GM23338 (cell line): ENCODE results near the gene S100A12. TPM values are rescaled to one million over a fixed set of nuclear protein-coding genes. Genes with fewer than 3 reads are reported as not detected.

Experiments used
- ATAC-seq: fragments of 200-7000 bp; cut with Tn5 transposase; 3 replicates; pipeline ENCODE4 v1.9.1; 2020
- DNase-seq: peaks from one replicate; pipeline ENCODE4 v3.0.0-alpha.2; 2015; ENCODE audit warnings: low spot score
- H2AFZ ChIP-seq: fragments of 200-600 bp; sonication (generic); 2 replicates; pipeline ENCODE4 v1.8.0; 2016; ENCODE audit warnings: antibody characterized with exemption, mild to moderate bottlenecking, moderate library complexity
- H3F3A ChIP-seq: fragments of 200-600 bp; sonication (generic); replicated peaks from 2 replicates; pipeline ENCODE4 v1.8.0; 2017; ENCODE audit warnings: antibody characterized with exemption, mixed run types, low read depth
- H3K27ac ChIP-seq: fragments of 200-600 bp; sonication (generic); 2 replicates; pipeline ENCODE4 v1.6.1; 2016; ENCODE audit warnings: low read depth
- H3K27me3 ChIP-seq: fragments of 200-600 bp; sonication (generic); 2 replicates; pipeline ENCODE4 v1.8.0; 2016; ENCODE audit warnings: mild to moderate bottlenecking, mixed run types, moderate library complexity; ENCODE audit not compliant: insufficient read depth
- H3K36me3 ChIP-seq: fragments of 200-600 bp; sonication (generic); 2 replicates; pipeline ENCODE4 v1.8.0; 2016; ENCODE audit warnings: mild to moderate bottlenecking; ENCODE audit not compliant: insufficient read depth
- H3K4me1 ChIP-seq: fragments of 200-600 bp; sonication (generic); 2 replicates; pipeline ENCODE4 v1.8.0; 2016; ENCODE audit warnings: mild to moderate bottlenecking, moderate library complexity; ENCODE audit not compliant: insufficient read depth
- H3K4me2 ChIP-seq: fragments of 200-600 bp; sonication (generic); 2 replicates; pipeline ENCODE4 v1.7.1; 2017; ENCODE audit warnings: mixed run types
- H3K4me3 ChIP-seq: fragments of 200-600 bp; sonication (generic); 2 replicates; pipeline ENCODE4 v1.6.1; 2016; ENCODE audit warnings: mixed run types
- H3K79me2 ChIP-seq: fragments of 200-600 bp; sonication (generic); replicated peaks from 2 replicates; pipeline ENCODE4 v1.8.0; 2017; ENCODE audit warnings: mild to moderate bottlenecking; ENCODE audit not compliant: insufficient read depth
- H3K9me2 ChIP-seq: fragments of 200-600 bp; sonication (generic); 2 replicates; pipeline ENCODE4 v1.8.0; 2017; ENCODE audit not compliant: insufficient read depth
- H4K20me1 ChIP-seq: fragments of 200-600 bp; sonication (generic); replicated peaks from 2 replicates; pipeline ENCODE4 v1.8.0; 2017; ENCODE audit warnings: mild to moderate bottlenecking; ENCODE audit not compliant: insufficient read depth
- H3K27ac Mint-ChIP-seq: 2 replicates; pipeline ENCODE4 v1.8.0; 2020; ENCODE audit warnings: inconsistent platforms, mild to moderate bottlenecking, moderate library complexity, mixed read lengths
- H3K27me3 Mint-ChIP-seq: 3 replicates; pipeline ENCODE4 v1.8.0; 2022; ENCODE audit warnings: low read depth, mild to moderate bottlenecking, moderate library complexity, mixed read lengths, inconsistent platforms; ENCODE audit not compliant: insufficient read depth, poor library complexity
- H3K36me3 Mint-ChIP-seq: 3 replicates; pipeline ENCODE4 v1.8.0; 2021; ENCODE audit warnings: low read depth, mild to moderate bottlenecking, inconsistent platforms, moderate library complexity, mixed read lengths
- H3K4me1 Mint-ChIP-seq: 3 replicates; pipeline ENCODE4 v1.8.0; 2020; ENCODE audit warnings: mild to moderate bottlenecking, inconsistent platforms, mixed read lengths
- H3K4me3 Mint-ChIP-seq: 3 replicates; pipeline ENCODE4 v1.8.0; 2021; ENCODE audit warnings: moderate library complexity, mild to moderate bottlenecking, inconsistent platforms, mixed read lengths
- H3K9me3 Mint-ChIP-seq: 3 replicates; pipeline ENCODE4 v1.8.0; 2020; ENCODE audit warnings: moderate library complexity, mild to moderate bottlenecking, inconsistent platforms, mixed read lengths
- CREB1 ChIP-seq: fragments of 250-450 bp; sonication (Bioruptor Pico); IDR thresholded peaks from 2 replicates; pipeline ENCODE4 v1.5.0; 2020; ENCODE audit warnings: low read depth, mild to moderate bottlenecking, moderate library complexity
- EZH2 ChIP-seq: fragments of 200-600 bp; sonication (generic); IDR thresholded peaks from one replicate; pipeline ENCODE4 v1.8.0; 2017; ENCODE audit warnings: antibody characterized with exemption, mild to moderate bottlenecking, low read depth; ENCODE audit not compliant: unreplicated experiment
- EZH2phosphoT487 ChIP-seq: fragments of 200-600 bp; sonication (generic); IDR thresholded peaks from one replicate; pipeline ENCODE4 v1.8.1; 2018; ENCODE audit warnings: antibody characterized with exemption; ENCODE audit not compliant: unreplicated experiment
- JUNB ChIP-seq: IDR thresholded peaks from one replicate; pipeline ENCODE4 v1.6.1; 2016; ENCODE audit warnings: antibody characterized with exemption; ENCODE audit not compliant: unreplicated experiment
- NANOG ChIP-seq: IDR thresholded peaks from 2 replicates; pipeline ENCODE4 v1.6.1; 2016; ENCODE audit warnings: antibody characterized with exemption, borderline replicate concordance
- POLR2AphosphoS5 ChIP-seq: IDR thresholded peaks from 2 replicates; pipeline ENCODE4 v1.6.1; 2016; ENCODE audit warnings: antibody characterized with exemption, low read depth
- STAT1 ChIP-seq: IDR thresholded peaks from one replicate; pipeline ENCODE4 v1.6.1; 2016; ENCODE audit warnings: antibody characterized with exemption; ENCODE audit not compliant: unreplicated experiment
- ZNF114 ChIP-seq: fragments of 250-450 bp; sonication (Bioruptor Pico); IDR thresholded peaks from 2 replicates; pipeline ENCODE4 v1.5.0; 2020; ENCODE audit warnings: mild to moderate bottlenecking, moderate library complexity
- ZNF331 ChIP-seq: fragments of 250-450 bp; sonication (Bioruptor Pico); IDR thresholded peaks from 2 replicates; pipeline ENCODE4 v1.5.0; 2020; ENCODE audit warnings: low read depth, mild to moderate bottlenecking, moderate library complexity
- polyA plus RNA-seq: library from polyadenylated mRNA; unstranded; fragments of >200 nt; fragmentation: Nextera tagmentation; extraction: Ambion mirVana; gene quantifications from 2 replicates; pipeline ENCODE4 v1.2.1, GENCODE V29; 2016
- total RNA-seq: library from RNA; depleted of rRNA; stranded (reverse); fragments of >200 nt; shearing (Covaris generic); gene quantifications from 2 replicates; pipeline ENCODE4 v1.2.3, GENCODE V29; 2014
- TF ChIP-seq, protein P1 (sequence below): IDR thresholded peaks from one replicate; pipeline ENCODE4 v1.6.1; 2018; ENCODE audit warnings: antibody characterized with exemption; ENCODE audit not compliant: unreplicated experiment
- TF ChIP-seq, protein P2 (sequence below), 2 experiments: fragments of 200-600 bp in 1 of 2; sonication (generic) in 1 of 2; conservative IDR thresholded peaks; 2 replicates each; pipeline versions ENCODE4 v1.5.1 to v1.6.1; 2016 to 2017; ENCODE audit warnings: antibody characterized with exemption in 2 of 2, low read depth in 2 of 2, mild to moderate bottlenecking in 2 of 2, moderate library complexity in 1 of 2
- TF ChIP-seq, protein P3 (sequence below): IDR thresholded peaks from 2 replicates; pipeline ENCODE4 v1.6.1; 2016; ENCODE audit warnings: antibody characterized with exemption
- TF ChIP-seq, protein P4 (sequence below): fragments of 250-450 bp; sonication (Bioruptor Pico); IDR thresholded peaks from 2 replicates; pipeline ENCODE4 v1.5.0; 2020; ENCODE audit warnings: mild to moderate bottlenecking, moderate library complexity

The S100A12 gene
- total and polyA plus RNA-seq, 2 experiments from 2014 or later, result not detected

DNA sequence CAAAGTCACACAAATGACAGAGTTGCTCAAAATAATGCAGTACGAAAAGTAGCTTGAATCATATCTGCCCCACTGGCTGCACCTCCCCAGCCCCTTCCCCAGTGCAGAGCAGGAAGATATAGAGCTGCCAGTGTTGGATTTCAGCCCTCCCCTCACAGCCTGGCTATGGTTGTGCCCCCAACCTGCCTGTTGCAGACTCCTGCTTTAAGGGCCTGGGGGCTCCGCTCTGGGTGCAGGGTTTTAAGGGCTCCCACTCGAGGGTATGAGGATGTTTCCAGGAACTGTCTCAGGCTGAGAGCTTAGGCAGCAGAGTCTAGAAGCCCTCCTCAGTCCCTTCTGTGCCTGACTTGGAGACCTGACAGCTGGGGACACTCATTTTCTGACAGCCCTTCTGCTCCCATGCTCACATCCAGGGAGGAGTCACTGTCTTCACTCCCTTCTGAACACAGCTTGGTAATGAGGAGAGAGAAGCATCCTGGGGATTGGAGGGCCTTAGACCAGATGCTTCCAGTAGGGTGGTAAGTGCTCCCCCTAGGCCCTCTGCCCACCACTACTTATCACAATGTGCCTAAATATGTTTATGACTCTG lies 13.1 kb downstream of the S100A12 start:
- no peak overlapping the region for H3K27ac ChIP-seq
- no peaks in the 10 kb centered on the region for H3K79me2 ChIP-seq
- H4K20me1 ChIP-seq, result no peaks in the 10 kb centered on the region
- TF ChIP-seq ZNF331 (CRISPR knock-in tag) (no peak), STAT1 (no peak), JUNB (no peak), ZNF114 (CRISPR knock-in tag) (no peak), NANOG (no peak), EZH2 (no peak), POLR2AphosphoS5 (no peak), EZH2phosphoT487 (no peak), CREB1 (CRISPR knock-in tag) (no peak)
- TF ChIP-seq, protein P1, sequence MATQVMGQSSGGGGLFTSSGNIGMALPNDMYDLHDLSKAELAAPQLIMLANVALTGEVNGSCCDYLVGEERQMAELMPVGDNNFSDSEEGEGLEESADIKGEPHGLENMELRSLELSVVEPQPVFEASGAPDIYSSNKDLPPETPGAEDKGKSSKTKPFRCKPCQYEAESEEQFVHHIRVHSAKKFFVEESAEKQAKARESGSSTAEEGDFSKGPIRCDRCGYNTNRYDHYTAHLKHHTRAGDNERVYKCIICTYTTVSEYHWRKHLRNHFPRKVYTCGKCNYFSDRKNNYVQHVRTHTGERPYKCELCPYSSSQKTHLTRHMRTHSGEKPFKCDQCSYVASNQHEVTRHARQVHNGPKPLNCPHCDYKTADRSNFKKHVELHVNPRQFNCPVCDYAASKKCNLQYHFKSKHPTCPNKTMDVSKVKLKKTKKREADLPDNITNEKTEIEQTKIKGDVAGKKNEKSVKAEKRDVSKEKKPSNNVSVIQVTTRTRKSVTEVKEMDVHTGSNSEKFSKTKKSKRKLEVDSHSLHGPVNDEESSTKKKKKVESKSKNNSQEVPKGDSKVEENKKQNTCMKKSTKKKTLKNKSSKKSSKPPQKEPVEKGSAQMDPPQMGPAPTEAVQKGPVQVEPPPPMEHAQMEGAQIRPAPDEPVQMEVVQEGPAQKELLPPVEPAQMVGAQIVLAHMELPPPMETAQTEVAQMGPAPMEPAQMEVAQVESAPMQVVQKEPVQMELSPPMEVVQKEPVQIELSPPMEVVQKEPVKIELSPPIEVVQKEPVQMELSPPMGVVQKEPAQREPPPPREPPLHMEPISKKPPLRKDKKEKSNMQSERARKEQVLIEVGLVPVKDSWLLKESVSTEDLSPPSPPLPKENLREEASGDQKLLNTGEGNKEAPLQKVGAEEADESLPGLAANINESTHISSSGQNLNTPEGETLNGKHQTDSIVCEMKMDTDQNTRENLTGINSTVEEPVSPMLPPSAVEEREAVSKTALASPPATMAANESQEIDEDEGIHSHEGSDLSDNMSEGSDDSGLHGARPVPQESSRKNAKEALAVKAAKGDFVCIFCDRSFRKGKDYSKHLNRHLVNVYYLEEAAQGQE, result no peak
- TF ChIP-seq, protein P2, sequence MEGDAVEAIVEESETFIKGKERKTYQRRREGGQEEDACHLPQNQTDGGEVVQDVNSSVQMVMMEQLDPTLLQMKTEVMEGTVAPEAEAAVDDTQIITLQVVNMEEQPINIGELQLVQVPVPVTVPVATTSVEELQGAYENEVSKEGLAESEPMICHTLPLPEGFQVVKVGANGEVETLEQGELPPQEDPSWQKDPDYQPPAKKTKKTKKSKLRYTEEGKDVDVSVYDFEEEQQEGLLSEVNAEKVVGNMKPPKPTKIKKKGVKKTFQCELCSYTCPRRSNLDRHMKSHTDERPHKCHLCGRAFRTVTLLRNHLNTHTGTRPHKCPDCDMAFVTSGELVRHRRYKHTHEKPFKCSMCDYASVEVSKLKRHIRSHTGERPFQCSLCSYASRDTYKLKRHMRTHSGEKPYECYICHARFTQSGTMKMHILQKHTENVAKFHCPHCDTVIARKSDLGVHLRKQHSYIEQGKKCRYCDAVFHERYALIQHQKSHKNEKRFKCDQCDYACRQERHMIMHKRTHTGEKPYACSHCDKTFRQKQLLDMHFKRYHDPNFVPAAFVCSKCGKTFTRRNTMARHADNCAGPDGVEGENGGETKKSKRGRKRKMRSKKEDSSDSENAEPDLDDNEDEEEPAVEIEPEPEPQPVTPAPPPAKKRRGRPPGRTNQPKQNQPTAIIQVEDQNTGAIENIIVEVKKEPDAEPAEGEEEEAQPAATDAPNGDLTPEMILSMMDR (conservative IDR thresholded peaks at IDR 0.05; ENCODE audit: low read depth in 2 of 2), result no peak
- TF ChIP-seq, protein P3, sequence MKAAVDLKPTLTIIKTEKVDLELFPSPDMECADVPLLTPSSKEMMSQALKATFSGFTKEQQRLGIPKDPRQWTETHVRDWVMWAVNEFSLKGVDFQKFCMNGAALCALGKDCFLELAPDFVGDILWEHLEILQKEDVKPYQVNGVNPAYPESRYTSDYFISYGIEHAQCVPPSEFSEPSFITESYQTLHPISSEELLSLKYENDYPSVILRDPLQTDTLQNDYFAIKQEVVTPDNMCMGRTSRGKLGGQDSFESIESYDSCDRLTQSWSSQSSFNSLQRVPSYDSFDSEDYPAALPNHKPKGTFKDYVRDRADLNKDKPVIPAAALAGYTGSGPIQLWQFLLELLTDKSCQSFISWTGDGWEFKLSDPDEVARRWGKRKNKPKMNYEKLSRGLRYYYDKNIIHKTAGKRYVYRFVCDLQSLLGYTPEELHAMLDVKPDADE, result no peak
- TF ChIP-seq, protein P4, sequence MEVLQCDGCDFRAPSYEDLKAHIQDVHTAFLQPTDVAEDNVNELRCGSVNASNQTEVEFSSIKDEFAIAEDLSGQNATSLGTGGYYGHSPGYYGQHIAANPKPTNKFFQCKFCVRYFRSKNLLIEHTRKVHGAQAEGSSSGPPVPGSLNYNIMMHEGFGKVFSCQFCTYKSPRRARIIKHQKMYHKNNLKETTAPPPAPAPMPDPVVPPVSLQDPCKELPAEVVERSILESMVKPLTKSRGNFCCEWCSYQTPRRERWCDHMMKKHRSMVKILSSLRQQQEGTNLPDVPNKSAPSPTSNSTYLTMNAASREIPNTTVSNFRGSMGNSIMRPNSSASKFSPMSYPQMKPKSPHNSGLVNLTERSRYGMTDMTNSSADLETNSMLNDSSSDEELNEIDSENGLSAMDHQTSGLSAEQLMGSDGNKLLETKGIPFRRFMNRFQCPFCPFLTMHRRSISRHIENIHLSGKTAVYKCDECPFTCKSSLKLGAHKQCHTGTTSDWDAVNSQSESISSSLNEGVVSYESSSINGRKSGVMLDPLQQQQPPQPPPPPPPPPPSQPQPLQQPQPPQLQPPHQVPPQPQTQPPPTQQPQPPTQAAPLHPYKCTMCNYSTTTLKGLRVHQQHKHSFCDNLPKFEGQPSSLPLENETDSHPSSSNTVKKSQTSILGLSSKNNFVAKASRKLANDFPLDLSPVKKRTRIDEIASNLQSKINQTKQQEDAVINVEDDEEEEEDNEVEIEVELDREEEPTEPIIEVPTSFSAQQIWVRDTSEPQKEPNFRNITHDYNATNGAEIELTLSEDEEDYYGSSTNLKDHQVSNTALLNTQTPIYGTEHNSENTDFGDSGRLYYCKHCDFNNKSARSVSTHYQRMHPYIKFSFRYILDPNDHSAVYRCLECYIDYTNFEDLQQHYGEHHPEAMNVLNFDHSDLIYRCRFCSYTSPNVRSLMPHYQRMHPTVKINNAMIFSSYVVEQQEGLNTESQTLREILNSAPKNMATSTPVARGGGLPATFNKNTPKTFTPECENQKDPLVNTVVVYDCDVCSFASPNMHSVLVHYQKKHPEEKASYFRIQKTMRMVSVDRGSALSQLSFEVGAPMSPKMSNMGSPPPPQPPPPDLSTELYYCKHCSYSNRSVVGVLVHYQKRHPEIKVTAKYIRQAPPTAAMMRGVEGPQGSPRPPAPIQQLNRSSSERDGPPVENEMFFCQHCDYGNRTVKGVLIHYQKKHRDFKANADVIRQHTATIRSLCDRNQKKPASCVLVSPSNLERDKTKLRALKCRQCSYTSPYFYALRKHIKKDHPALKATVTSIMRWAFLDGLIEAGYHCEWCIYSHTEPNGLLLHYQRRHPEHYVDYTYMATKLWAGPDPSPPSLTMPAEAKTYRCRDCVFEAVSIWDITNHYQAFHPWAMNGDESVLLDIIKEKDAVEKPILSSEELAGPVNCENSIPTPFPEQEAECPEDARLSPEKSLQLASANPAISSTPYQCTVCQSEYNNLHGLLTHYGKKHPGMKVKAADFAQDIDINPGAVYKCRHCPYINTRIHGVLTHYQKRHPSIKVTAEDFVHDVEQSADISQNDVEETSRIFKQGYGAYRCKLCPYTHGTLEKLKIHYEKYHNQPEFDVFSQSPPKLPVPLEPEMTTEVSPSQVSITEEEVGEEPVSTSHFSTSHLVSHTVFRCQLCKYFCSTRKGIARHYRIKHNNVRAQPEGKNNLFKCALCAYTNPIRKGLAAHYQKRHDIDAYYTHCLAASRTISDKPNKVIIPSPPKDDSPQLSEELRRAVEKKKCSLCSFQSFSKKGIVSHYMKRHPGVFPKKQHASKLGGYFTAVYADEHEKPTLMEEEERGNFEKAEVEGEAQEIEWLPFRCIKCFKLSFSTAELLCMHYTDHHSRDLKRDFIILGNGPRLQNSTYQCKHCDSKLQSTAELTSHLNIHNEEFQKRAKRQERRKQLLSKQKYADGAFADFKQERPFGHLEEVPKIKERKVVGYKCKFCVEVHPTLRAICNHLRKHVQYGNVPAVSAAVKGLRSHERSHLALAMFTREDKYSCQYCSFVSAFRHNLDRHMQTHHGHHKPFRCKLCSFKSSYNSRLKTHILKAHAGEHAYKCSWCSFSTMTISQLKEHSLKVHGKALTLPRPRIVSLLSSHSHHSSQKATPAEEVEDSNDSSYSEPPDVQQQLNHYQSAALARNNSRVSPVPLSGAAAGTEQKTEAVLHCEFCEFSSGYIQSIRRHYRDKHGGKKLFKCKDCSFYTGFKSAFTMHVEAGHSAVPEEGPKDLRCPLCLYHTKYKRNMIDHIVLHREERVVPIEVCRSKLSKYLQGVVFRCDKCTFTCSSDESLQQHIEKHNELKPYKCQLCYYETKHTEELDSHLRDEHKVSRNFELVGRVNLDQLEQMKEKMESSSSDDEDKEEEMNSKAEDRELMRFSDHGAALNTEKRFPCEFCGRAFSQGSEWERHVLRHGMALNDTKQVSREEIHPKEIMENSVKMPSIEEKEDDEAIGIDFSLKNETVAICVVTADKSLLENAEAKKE (CRISPR knock-in tag), result no peak
- no peaks in the 10 kb centered on the region for H3K36me3 ChIP-seq
- H3K9me3 Mint-ChIP-seq, result no peaks in the 10 kb centered on the region
- H3K36me3 Mint-ChIP-seq, result no peaks in the 10 kb centered on the region
- H3K4me3 Mint-ChIP-seq, result no peak overlapping the region
- H3K4me1 ChIP-seq, result no peaks in the 10 kb centered on the region
- H3K4me2 ChIP-seq, result no peak overlapping the region
- peaks cover 5% of the 10 kb centered on the region for H3K27me3 Mint-ChIP-seq
- ATAC-seq, result no peak
- H3K9me2 ChIP-seq, result no peaks in the 10 kb centered on the region; the same call in 1 of the 2 replicates
- peaks cover 6% of the 10 kb centered on the region; the same call in 1 of the 3 replicates for H3K4me1 Mint-ChIP-seq
- DNase-seq, result no peak
- no peak overlapping the region for H2AFZ ChIP-seq
- no peaks in the 10 kb centered on the region for H3F3A ChIP-seq
- no peak overlapping the region for H3K27ac Mint-ChIP-seq
- no peak overlapping the region for H3K4me3 ChIP-seq
- no peaks in the 10 kb centered on the region for H3K27me3 ChIP-seq
